ENCODE results near the gene HCFC1. TPM values are rescaled to one million over a fixed set of nuclear protein-coding genes. Genes with fewer than 3 reads are reported as not detected.

The HCFC1 gene
- total and polyA plus RNA-seq, 2 of the 8 experiments (the other 6 are each of a cell fraction or from before 2014, with no cell fraction given): 24.9 to 117 TPM

DNA sequence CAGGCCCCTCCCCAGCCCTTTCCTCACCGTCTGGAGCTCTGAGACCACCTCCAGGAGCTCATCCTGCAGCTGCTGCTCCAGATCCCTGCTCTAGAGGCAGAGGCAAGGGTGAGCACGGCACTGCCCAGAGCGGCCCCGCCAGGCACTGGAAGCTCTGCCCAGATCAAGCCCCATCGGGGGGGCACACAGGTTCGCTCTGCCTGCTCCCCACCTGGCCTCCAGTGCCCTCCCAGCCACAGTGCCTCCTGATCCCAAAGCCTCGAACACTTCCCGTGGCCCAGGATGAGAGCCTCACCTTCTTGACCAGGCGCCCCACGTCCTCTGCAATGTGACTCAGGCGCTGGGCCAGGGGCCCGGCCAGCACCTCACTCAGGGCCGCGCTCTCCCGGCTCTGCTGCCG is 50.5 kb downstream of the HCFC1 start:
- Histone ChIP-seq H3K9me3 (ENCODE audit: insufficient read depth in 2 of 2, low read depth in 1 of 2, low read length in 1 of 2) (no peaks in the 10 kb centered on the region), H2AFZ (ENCODE audit: low read length) (no peak overlapping the region), H4K91ac (replicated peaks; ENCODE audit: insufficient read length, low read length) (no peak overlapping the region), H3K56ac (replicated peaks; ENCODE audit: insufficient read length, low read depth, low read length) (no peak overlapping the region), H2BK5ac (ENCODE audit: low read depth, low read length) (no peak overlapping the region), H3K4me2 (ENCODE audit: insufficient read depth in 1 of 2, low read depth in 2 of 2, low read length in 2 of 2) (no peak overlapping the region), H2BK15ac (ENCODE audit: low read length) (no peak overlapping the region), H4K5ac (ENCODE audit: insufficient read length, low read depth, low read length) (no peak overlapping the region), H3K79me2 (ENCODE audit: control insufficient read depth in 1 of 2, insufficient read depth in 2 of 2, low read length in 2 of 2) (peaks cover 0 to 3% of the 10 kb centered on the region in 2 experiments; a peak in 1 of 4 replicates), H2BK120ac (replicated peaks; ENCODE audit: low read depth, low read length) (no peak overlapping the region), H3K4me3 (ENCODE audit: extremely low read depth in 1 of 4, insufficient read depth in 2 of 4, low read depth in 3 of 4, low read length in 4 of 4) (no peak overlapping the region), H4K8ac (ENCODE audit: extremely low read depth, insufficient read depth, low read length) (no peak overlapping the region), H3K4ac (replicated peaks; ENCODE audit: insufficient read length, low read depth, low read length) (no peak overlapping the region), H3K4me1 (replicated peaks in 1 of 4; ENCODE audit: control insufficient read depth in 3 of 4, insufficient read depth in 4 of 4, low read length in 3 of 4) (peaks cover 0 to 7% (median 1%) of the 10 kb centered on the region in 4 experiments; a peak in 5 of 7 replicates), H3K27ac (ENCODE audit: low read depth, low read length) (no peak overlapping the region), H3K18ac (ENCODE audit: extremely low read depth, low read length) (no peak overlapping the region), H4K20me1 (replicated peaks in 1 of 2; ENCODE audit: control insufficient read depth in 1 of 2, insufficient read depth in 2 of 2, low read length in 2 of 2) (peaks cover 0 to 2% of the 10 kb centered on the region in 2 experiments), H3K23me2 (ENCODE audit: low read depth, low read length) (0 out of 2 replicates have a peak, but pooled peaks cover 3% of the 10 kb centered on the region), H3K23ac (ENCODE audit: insufficient read length) (no peak overlapping the region), H2AK5ac (ENCODE audit: low read depth, low read length) (no peak overlapping the region), H3K36me3 (ENCODE audit: control insufficient read depth in 2 of 4, insufficient read depth in 4 of 4, low read length in 3 of 4) (0 out of 8 replicates have a peak, but pooled peaks cover 0 to 2% (median 0%) of the 10 kb centered on the region in 4 experiments), H2BK20ac (ENCODE audit: low read length) (no peak overlapping the region), H2BK12ac (ENCODE audit: low read depth, low read length) (no peak overlapping the region), H3K27me3 (replicated peaks in 1 of 4; ENCODE audit: control insufficient read depth in 3 of 4, extremely low read depth in 1 of 4, insufficient read depth in 3 of 4, low read length in 3 of 4) (no peaks in the 10 kb centered on the region), H3K79me1 (ENCODE audit: low read depth, low read length) (no peaks in the 10 kb centered on the region; the same call in 1 of the 2 replicates), H3K9ac (replicated peaks in 1 of 4; ENCODE audit: extremely low read depth in 1 of 4, low read depth in 3 of 4, low read length in 3 of 4) (no peak overlapping the region), H3K14ac (ENCODE audit: insufficient read length) (no peak overlapping the region)
- no peak for DNase-seq (ENCODE audit: low read depth in 1 of 2, low spot score in 2 of 2)
- no peak for FAIRE-seq
- CTCF ChIA-PET (ENCODE audit: partially characterized antibody): interaction anchor here (0.8 to 7.0 kb wide), 5 partner anchors 10 to 153 kb away, joined by 3 to 65 read pairs (median 3); no protein-coding TSS in a partner anchor
- WGBS, 2 experiments (ENCODE audit: extremely low coverage in 1 of 2, insufficient coverage in 1 of 2, insufficient read length in 1 of 2, insufficient replicate concordance in 2 of 2, low coverage in 1 of 2, low lambda C conversion rate in 2 of 2, missing lambda C conversion rate in 1 of 2): 100% methylated on average over 2 of the region's 16 CpGs; no CpG with 5 or more reads in 1 of the 2 experiments
- POLR2A ChIA-PET (ENCODE audit: partially characterized antibody): interaction anchor here (1.0 to 14.9 kb wide), 3 partner anchors 12 to 58 kb away, joined by 3 to 231 read pairs (median 9); partner anchors contain the start of genes NAA10 and RENBP
- TF ChIP-seq TBP (IDR thresholded peaks at IDR 0.05; ENCODE audit: low read depth, low read length) (no peak), SIN3A (conservative IDR thresholded peaks at IDR 0.05 in 1 of 2, IDR thresholded peaks at IDR 0.05 in 1 of 2; ENCODE audit: low read depth in 1 of 2, low read length in 2 of 2) (no peak), SUZ12 (IDR thresholded peaks at IDR 0.05; ENCODE audit: low read length) (no peak), TCF12 (IDR thresholded peaks at IDR 0.05; ENCODE audit: low read depth, low read length) (no peak)
